SU-DHL-6 (cell line): Measurements from ENCODE around the gene PUM1.

Experiments
- H2AFZ ChIP-seq: fragments of 200-600 bp; sonication (generic); 2 replicates; pipeline ENCODE4 v1.6.1; 2014; ENCODE audit warnings: low read depth, mild to moderate bottlenecking, moderate library complexity, mixed read lengths, antibody characterized with exemption, low read length; ENCODE audit not compliant: severe bottlenecking
- H3F3A ChIP-seq: fragments of 200-600 bp; shearing (Covaris generic); 2 replicates; pipeline ENCODE4 v1.6.0; 2016; ENCODE audit warnings: antibody characterized with exemption, mild to moderate bottlenecking; ENCODE audit not compliant: insufficient read depth
- H3K27ac ChIP-seq: fragments of 200-600 bp; sonication (generic); 2 replicates; pipeline ENCODE4 v1.5.1; 2016; ENCODE audit warnings: low read depth, mild to moderate bottlenecking, low read length, moderate library complexity, mixed read lengths
- H3K27me3 ChIP-seq: fragments of 200-600 bp; sonication (generic), shearing (Covaris generic); 2 replicates; pipeline ENCODE4 v1.6.0; 2014; ENCODE audit warnings: mild to moderate bottlenecking, low read length
- H3K36me3 ChIP-seq: fragments of 200-600 bp; sonication (generic); 2 replicates; pipeline ENCODE4 v1.6.1; 2014; ENCODE audit warnings: mild to moderate bottlenecking, low read length, mixed read lengths
- H3K4me2 ChIP-seq: fragments of 300-600, 200-600 bp; shearing (Covaris generic), sonication (generic); 2 replicates; pipeline ENCODE4 v1.6.0; 2014; ENCODE audit warnings: low read length, low read depth, mild to moderate bottlenecking; ENCODE audit not compliant: poor library complexity, severe bottlenecking
- H3K4me3 ChIP-seq: fragments of 200-600 bp; sonication (generic); 2 replicates; pipeline ENCODE4 v1.5.1; 2014; ENCODE audit warnings: antibody characterized with exemption, low read length, mild to moderate bottlenecking, mixed read lengths; ENCODE audit not compliant: insufficient read depth, poor library complexity, severe bottlenecking
- H3K79me2 ChIP-seq: fragments of 200-600 bp; sonication (generic); 2 replicates; pipeline ENCODE4 v1.6.1; 2014; ENCODE audit warnings: mild to moderate bottlenecking, low read length, moderate library complexity; ENCODE audit not compliant: insufficient read depth
- H3K9ac ChIP-seq: fragments of 200-600 bp; sonication (generic); 2 replicates; pipeline ENCODE4 v1.7.0; 2014; ENCODE audit warnings: mild to moderate bottlenecking, low read length
- H3K9me2 ChIP-seq: fragments of 200-600 bp; sonication (generic); replicated peaks from 2 replicates; pipeline ENCODE4 v1.6.1; 2014; ENCODE audit warnings: low read length; ENCODE audit not compliant: insufficient read depth
- H3K9me3 ChIP-seq: fragments of 200-600 bp; sonication (generic); 2 replicates; pipeline ENCODE4 v1.6.1; 2014; ENCODE audit warnings: low read length, mixed read lengths; ENCODE audit not compliant: insufficient read depth
- H4K20me1 ChIP-seq: fragments of 200-600 bp; sonication (generic); 2 replicates; pipeline ENCODE4 v1.6.1; 2014; ENCODE audit warnings: low read depth, mild to moderate bottlenecking, antibody characterized with exemption, low read length, moderate library complexity, mixed read lengths
- EZH2phosphoT487 ChIP-seq: fragments of 200-600 bp; sonication (generic), shearing (Covaris generic); conservative IDR thresholded peaks from 2 replicates; pipeline ENCODE4 v1.6.1; 2018; ENCODE audit warnings: mild to moderate bottlenecking, antibody characterized with exemption, low read length, moderate library complexity, mixed read lengths
- TF ChIP-seq, protein P1 (sequence below): fragments of 200-600 bp; sonication (generic); IDR thresholded peaks from one replicate; pipeline ENCODE4 v1.5.1; 2017; ENCODE audit warnings: antibody characterized with exemption, mild to moderate bottlenecking, low read length, moderate library complexity; ENCODE audit not compliant: insufficient read depth, poor library complexity, severe bottlenecking

The PUM1 gene

GRCh38 chr1:31019401-31019800 lies 46.1 kb downstream of the PUM1 start:
- Histone ChIP-seq H2AFZ (no peak overlapping the region), H3F3A (peaks cover 8% of the 10 kb centered on the region), H3K4me3 (no peak overlapping the region), H3K9ac (no peak overlapping the region), H3K36me3 (peaks cover 24% of the 10 kb centered on the region; the same call in 1 of the 2 replicates), H3K79me2 (peaks cover 97% of the 10 kb centered on the region), H3K9me3 (no peaks in the 10 kb centered on the region), H3K27ac (no peak overlapping the region), H3K27me3 (no peaks in the 10 kb centered on the region), H3K9me2 (no peaks in the 10 kb centered on the region), H3K4me2 (no peak overlapping the region), H4K20me1 (peaks cover 41% of the 10 kb centered on the region)
- no peak for TF ChIP-seq EZH2phosphoT487
- TF ChIP-seq, protein P1, sequence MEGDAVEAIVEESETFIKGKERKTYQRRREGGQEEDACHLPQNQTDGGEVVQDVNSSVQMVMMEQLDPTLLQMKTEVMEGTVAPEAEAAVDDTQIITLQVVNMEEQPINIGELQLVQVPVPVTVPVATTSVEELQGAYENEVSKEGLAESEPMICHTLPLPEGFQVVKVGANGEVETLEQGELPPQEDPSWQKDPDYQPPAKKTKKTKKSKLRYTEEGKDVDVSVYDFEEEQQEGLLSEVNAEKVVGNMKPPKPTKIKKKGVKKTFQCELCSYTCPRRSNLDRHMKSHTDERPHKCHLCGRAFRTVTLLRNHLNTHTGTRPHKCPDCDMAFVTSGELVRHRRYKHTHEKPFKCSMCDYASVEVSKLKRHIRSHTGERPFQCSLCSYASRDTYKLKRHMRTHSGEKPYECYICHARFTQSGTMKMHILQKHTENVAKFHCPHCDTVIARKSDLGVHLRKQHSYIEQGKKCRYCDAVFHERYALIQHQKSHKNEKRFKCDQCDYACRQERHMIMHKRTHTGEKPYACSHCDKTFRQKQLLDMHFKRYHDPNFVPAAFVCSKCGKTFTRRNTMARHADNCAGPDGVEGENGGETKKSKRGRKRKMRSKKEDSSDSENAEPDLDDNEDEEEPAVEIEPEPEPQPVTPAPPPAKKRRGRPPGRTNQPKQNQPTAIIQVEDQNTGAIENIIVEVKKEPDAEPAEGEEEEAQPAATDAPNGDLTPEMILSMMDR: no peak

DNA sequence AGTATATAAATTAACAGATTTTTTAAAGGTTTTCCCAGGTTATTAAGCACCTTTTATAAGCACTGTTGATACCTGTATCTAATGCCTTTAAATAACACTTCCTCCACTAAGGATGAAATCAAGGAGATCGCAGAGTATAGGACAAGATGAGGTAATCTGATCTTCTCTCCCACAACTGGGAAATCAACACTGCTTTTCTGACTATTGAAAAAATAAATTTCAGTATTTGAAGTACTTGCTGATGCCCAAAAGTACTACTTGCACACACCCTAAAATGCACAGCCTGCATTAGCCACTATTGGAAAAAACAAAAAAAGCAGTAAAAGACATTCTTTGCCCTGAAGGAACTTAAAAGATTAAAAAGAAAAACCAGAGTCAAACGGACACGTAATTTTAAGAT lies 48.6 kb downstream of the PUM1 start:
- Histone ChIP-seq H3K9ac (no peak overlapping the region), H3K36me3 (peaks cover 20% of the 10 kb centered on the region; the same call in 1 of the 2 replicates), H3K4me3 (no peak overlapping the region), H4K20me1 (peaks cover 43% of the 10 kb centered on the region), H3K79me2 (peaks cover 97% of the 10 kb centered on the region), H3K27me3 (no peaks in the 10 kb centered on the region), H3F3A (peaks cover 8% of the 10 kb centered on the region), H3K27ac (no peak overlapping the region), H3K4me2 (no peak overlapping the region), H3K9me3 (no peaks in the 10 kb centered on the region), H3K9me2 (no peaks in the 10 kb centered on the region), H2AFZ (no peak overlapping the region)
- no peak for TF ChIP-seq EZH2phosphoT487
- TF ChIP-seq, protein P1: no peak

- Histone ChIP-seq H3K9ac (no peak overlapping the region), H3K27ac (no peak overlapping the region), H3K9me3 (no peaks in the 10 kb centered on the region), H3K4me3 (no peak overlapping the region), H2AFZ (no peak overlapping the region), H3K4me2 (no peak overlapping the region), H3K79me2 (peaks cover 97% of the 10 kb centered on the region), H3K27me3 (no peaks in the 10 kb centered on the region), H3K9me2 (no peaks in the 10 kb centered on the region), H4K20me1 (peaks cover 44% of the 10 kb centered on the region), H3F3A (peaks cover 5% of the 10 kb centered on the region), H3K36me3 (0 out of 2 replicates have a peak, but pooled peaks cover 7% of the 10 kb centered on the region)
- no peak for TF ChIP-seq EZH2phosphoT487
- TF ChIP-seq, protein P1: no peak
These were observed 52.2 kb downstream of the PUM1 start for GRCh38 chr1:31013187-31013864.
